Measurements from ENCODE around the gene TPP2.

Gene TPP2

GRCh38 chr13:102597029-102597961, 509 bp downstream of the TPP2 start:
- no peak for DNase-seq

GRCh38 chr13:102598061-102598460, 1.3 kb downstream of the TPP2 start:
- DNase-seq = no peak

DNA sequence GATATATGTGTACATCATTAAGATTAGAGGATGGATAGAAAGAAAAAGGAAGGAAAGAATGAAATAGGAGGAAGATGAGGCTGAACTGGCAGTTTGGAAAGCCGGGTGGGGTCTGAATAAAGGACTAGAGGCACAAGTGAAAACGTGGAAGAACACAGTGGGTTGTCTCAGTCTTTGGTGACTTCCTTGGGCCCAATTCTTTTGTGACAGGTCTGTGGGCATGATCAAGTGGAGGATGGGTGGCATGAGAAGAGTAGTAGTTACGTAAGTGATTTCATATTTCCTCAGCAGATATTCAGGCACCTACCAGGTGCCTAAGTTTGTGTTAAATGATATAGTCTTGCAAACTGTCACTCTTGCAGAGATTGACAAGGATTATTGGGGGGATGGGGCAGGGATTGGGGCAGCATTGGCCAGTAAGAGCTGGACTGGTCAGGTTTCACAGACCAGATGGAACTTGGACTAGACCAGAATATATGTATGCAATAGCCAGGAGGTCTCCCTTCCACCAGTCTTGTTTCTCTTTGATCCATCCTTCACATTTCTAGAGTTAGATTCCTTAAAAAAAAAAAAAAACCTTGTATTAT, 2.7 kb downstream of the TPP2 start:
- DNase-seq = no peak

- DNase-seq = no peak
These were observed 9.9 kb downstream of the TPP2 start for GRCh38 chr13:102606537-102607309.

- no peak for DNase-seq
These were observed 12.2 kb downstream of the TPP2 start for GRCh38 chr13:102608974-102609373.

- no peak for DNase-seq
These were observed 12.9 kb downstream of the TPP2 start for GRCh38 chr13:102609696-102610095.

DNA sequence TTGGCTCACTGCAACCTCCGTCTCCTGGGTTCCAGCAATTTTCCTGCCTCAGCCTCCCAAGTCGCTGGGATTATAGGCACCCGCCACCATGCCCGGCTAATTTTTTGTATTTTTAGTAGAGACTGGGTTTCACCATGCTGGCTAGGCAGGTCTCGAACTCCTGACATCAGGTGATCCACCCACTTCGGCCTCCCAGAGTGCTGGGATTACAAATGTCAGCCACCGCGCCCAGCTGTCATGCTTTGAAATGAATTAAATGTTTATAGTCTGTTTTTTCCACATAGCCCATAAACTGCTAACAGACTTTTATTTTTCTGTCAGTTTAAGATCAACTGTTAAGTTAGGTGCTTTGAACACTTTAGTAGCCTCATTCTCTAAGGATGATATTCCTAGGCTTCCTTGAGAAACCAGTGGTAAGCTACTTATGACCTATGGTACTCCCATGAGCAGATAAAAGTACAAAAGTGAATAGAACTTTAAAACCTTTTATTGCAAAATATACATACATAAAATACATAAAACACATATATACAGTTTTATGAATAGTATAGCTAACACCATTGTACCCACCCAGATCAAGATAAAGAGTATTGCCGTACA, 13.6 kb downstream of the TPP2 start:
- DNase-seq = no peak

- no peak for DNase-seq
These were observed 21.0 kb downstream of the TPP2 start for GRCh38 chr13:102617697-102618350.

- DNase-seq = no peak
These were observed 23.7 kb downstream of the TPP2 start for GRCh38 chr13:102620516-102620915.

DNA sequence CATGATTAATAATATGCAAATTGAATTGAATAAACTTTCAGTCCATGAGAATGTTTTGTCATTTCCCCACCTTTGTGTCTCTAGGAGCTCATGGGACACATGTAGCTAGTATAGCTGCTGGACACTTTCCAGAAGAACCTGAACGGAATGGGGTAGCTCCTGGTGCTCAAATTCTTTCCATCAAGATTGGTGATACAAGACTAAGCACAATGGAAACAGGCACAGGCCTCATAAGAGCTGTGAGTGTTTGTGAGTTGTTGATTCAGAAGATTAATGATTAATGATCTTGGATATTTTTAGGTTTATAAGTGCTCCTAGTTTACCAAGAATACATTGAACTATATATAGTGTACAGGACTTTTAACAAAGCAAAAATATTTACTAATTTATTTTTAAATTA, 30.1 kb downstream of the TPP2 start:
- DNase-seq = no peak

- DNase-seq = no peak
These were observed 31.8 kb downstream of the TPP2 start for GRCh38 chr13:102628559-102628958.

- no peak for DNase-seq
These were observed 34.4 kb downstream of the TPP2 start for GRCh38 chr13:102631198-102631597.

DNA sequence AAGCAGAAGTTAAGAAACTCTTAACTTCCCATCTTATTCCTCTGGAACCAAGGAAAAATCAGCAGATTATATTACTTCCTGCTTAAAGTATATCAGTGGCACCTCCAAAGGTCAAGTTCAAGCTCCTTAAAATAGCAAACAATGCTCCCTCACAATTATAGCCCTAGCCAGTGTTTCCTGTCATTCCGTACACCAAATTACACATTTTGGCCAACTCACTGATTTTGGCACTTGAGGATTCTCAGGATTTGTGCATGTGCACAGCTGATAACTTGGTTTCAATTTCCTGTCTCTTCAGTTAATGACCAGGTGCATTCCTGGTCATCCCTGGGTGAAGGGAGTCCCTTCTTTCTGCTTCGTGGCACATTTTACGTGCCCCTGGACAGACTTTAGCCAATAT, 42.0 kb downstream of the TPP2 start:
- no peak for DNase-seq

DNA sequence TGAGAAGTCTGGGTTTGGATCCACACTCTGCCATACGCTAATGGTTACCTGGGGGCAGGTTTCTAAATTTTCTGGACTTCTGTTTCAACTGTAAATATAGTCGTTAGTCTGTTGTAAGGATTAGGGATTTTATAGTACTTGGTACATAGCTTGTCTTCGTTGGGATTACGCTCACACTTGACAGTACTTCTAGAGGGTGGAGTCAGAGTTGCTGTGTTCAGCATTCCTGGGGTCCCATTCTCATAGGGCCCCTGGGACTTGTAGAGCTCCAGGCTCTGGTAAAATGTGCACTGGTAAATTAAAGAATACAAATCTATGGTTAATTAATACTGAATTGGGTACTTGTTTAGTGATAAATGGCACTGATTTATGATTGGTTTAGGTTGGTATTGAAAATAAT, 45.2 kb downstream of the TPP2 start:
- DNase-seq = no peak

DNA sequence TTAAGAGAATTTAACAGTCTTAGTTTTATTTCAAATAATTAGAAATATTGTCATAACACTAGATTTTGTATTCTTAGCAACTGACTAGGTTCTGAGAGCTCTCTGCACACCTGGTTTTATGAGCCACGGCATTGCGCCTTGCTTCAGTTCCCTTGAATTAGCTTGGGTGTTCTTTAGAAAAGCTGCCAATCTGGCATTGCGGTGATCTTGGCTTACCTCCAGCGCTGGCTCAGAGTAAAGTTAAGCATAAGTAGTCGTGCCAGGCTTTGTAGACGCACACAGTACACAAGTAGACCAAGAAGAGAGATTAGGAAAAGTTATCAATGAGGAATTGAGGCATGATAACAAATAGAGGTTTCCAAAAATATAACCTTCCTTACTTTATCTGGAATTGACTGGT, 45.7 kb downstream of the TPP2 start:
- no peak for DNase-seq

DNA sequence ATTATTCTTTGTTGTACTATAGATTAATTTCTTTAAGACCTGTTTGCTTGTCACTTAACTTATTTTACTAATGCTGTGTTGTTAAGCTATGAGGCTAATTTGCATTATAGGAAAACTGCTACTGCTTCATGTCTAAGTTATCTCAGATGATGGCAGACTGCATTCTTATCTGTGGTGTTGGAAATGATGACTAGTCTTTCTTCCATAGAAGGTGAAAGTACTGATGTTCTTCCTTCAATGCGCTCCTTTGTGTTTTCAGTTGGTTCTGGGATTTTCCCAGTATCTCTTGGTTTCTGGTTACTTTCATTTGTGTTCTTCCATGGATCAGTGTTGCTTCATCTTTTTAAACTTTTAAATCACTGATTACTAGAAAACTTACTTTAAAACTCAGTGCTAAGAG, 46.9 kb downstream of the TPP2 start:
- DNase-seq = no peak

DNA sequence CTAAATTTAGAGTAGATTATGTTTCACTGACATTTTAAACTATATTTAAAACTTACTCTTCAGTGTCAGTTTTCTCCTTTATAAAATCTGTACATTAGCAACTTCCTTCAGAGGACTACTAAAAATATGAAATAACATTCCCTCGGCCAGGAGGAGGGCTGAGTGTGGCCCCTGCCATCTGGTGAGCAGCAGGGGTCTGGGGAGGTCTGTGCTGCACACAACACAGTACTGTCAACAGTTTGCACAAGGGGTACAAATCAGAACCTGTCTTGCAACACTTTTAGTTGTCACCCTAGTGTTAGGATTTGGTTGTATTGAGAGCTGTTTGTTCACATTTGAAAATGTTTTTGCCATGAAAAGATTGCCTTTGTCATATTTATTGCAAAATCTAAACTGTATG, 48.9 kb downstream of the TPP2 start:
- DNase-seq = no peak

- DNase-seq = no peak
These were observed 51.3 kb downstream of the TPP2 start for GRCh38 chr13:102648046-102648445.

- no peak for DNase-seq
These were observed 53.7 kb downstream of the TPP2 start for GRCh38 chr13:102650444-102650843.

DNA sequence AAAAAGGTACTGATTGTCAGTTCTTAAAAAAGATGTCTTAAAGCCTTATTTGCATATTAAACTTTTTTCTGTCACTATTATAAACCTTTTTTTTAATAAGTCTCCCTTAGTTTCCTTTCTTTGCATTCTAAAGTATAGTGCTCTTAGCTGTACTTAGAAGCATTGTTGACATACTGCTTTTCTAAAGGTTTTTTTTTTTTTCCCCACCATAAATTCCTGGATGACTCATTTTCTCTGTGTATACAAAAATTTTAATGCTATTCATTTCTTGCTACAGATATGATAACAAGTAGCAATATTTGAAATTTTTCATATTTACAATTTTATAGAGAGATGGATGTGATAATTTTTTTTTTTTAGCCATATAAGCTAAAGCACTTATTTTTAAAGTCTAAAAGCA, 54.6 kb downstream of the TPP2 start:
- no peak for DNase-seq

DNA sequence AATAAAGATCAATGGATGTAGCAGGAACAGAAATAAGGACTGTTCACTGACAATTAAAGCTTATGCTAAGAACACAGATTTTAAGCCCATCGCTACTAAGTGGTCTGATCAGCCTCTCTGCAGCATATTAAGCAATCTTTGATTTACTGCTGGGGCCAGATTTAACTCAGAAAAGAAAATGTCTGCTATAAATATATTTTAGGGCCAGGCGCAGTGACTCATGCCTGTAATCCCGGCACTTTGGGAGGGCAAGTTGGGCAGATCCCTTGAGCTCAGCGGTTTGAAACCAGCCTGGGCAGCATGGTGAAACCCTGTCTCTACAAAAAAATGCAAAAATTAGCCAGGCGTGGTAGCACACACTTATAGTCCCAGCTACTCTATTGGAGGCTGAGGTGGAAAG, 55.1 kb downstream of the TPP2 start:
- no peak for DNase-seq

- DNase-seq = no peak
These were observed 58.0 kb downstream of the TPP2 start for GRCh38 chr13:102654756-102655155.

DNA sequence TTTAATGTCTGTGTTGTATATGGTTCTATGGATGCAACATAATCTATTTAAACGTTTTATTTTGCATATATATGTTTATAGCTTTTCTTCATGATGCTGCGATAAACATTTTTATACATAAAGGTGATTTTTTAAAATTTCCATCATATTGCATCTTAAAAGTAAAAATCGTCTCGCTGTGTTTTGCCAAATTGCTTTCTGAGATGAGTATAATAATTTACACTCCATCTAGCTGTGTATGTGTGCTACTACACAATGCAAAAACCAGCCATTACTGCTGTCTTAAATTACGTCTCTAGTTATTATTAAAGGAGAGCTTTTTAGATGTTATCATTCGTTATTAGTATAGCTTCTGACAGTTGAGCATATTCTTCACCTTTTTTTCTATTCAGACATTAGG, 60.8 kb downstream of the TPP2 start:
- DNase-seq = no peak

All from NCI-H1436 (cell line).